Stimulated activated CD8-positive, alpha-beta memory T cell treated with anti-CD3 and anti-CD28 coated beads, Interleukin-15, amount 100 ng/mL, for 48 hours (primary cell): ENCODE measurements around the gene CLPTM1L.
"Not testable (repeated sequence)": the region's sequence is repeated elsewhere in the genome, so short reads cannot be mapped to it uniquely, and the experiment has no call there.

Experiments
- DNase-seq, 2 donors: peaks; one replicate each; pipeline ENCODE4 v3.0.0-alpha.2; 2020; ENCODE audit warnings: low read depth in 2 of 2

CLPTM1L gene

DNA sequence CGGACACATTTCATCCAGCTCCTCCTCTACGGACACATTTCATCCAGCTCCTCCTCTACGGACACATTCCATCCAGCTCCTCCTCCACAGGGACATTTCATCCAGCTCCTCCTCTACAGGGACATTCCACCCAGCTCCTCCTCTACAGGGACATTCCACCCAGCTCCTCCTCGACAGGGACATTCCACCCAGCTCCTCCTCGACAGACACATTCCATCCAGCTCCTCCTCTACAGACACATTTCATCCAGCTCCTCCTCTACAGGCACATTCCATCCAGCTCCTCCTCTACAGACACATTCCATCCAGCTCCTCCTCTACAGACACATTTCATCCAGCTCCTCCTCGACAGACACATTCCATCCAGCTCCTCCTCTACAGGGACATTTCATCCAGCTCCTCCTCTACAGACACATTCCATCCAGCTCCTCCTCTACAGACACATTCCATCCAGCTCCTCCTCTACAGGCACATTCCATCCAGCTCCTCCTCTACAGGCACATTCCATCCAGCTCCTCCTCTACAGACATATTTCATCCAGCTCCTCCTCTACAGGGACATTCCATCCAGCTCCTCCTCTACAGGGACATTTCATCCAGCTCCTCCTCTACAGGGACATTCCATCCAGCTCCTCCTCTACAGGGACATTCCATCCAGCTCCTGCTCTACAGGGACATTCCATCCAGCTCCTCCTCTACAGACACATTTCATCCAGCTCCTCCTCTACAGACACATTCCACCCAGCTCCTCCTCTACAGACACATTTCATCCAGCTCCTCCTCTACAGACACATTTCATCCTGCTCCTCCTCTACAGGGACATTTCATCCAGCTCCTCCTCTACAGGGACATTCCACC lies 17.8 kb downstream of the CLPTM1L start:
- not testable (repeated sequence) for DNase-seq

DNA sequence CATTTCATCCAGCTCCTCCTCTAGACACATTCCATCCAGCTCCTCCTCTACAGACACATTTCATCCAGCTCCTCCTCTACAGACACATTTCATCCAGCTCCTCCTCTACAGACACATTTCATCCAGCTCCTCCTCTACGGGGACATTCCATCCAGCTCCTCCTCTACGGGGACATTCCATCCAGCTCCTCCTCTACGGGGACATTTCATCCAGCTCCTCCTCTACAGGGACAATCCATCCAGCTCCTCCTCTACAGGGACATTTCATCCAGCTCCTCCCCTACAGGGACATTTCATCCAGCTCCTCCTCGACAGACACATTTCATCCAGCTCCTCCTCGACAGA lies 18.4 kb downstream of the CLPTM1L start:
- not testable (repeated sequence) for DNase-seq

DNA sequence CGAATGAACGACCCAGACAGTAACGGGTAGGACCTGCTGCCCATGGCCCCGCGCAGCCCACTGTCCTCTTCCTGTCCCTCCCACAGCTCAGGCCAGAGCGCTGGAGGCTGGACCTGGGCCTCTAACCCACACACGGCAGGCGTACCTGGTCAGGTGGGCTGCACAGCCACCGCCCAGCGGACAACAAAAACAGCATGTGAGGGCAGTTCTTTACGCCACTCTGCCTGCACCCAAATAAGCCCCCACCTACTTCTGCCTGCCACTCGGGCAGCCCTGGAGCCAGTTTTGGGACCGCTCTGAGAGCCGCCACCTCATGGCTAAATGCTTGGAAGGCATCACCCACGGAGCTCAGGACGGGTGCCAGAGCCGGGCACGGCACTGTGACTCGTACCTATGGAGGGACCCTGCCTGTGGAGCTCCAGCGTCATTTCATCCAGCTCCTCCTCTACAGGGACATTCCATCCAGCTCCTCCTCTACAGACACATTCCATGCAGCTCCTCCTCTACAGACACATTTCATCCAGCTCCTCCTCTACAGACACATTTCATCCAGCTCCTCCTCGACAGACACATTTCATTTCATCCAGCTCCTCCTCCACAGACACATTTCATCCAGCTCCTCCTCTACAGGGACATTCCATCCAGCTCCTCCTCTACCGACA lies 18.9 kb downstream of the CLPTM1L start:
- DNase-seq, result no peak

DNA sequence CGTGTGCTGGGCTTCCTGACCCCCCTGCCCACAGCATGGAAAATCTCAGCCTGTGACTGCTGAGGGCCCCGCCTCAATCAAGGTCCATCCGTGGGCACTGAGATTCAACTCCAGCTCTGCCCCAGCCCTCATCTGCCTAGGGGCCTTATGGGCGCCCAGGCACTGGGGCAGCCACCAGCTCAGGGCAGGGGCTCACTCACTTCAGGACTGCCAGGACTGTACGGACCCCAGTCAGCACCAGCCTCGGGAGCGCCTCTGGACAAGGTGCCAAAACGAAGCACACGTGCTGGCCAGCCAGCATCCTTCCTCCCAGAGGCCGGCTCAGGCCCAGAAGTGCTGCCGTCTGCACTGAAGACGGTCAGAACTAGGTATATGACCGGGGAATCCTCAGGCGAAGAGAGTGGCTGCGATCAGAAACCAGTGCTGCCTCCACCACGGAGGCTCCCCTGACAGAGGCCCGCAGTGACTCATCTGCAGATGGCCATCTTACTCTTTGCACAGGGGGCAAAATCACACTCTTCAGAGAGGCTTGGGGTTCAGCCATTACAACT lies 19.6 kb downstream of the CLPTM1L start:
- DNase-seq, result no peak

DNA sequence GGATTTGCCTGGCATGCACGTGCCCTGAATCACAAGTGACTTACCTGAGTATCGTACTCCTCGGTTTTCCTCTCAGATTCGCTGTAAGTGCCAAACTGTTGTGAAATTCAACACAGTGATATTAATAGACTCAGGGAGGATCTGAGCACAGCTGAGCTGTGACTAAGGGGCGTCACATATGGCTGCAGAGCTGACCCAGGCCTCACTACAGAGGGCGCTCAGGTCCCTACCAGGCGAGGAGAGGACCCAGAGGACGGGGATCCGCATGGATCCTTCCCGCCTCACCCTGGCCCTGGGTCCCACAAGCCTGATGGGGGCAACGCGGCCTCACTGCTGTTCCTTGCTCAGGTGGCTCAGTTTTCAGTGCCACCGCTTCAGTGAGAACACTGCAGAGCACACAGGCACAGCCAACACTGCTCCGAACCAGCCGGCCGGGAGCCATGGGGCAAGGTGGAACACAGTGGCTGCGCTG lies 20.1 kb downstream of the CLPTM1L start:
- no peak for DNase-seq

DNA sequence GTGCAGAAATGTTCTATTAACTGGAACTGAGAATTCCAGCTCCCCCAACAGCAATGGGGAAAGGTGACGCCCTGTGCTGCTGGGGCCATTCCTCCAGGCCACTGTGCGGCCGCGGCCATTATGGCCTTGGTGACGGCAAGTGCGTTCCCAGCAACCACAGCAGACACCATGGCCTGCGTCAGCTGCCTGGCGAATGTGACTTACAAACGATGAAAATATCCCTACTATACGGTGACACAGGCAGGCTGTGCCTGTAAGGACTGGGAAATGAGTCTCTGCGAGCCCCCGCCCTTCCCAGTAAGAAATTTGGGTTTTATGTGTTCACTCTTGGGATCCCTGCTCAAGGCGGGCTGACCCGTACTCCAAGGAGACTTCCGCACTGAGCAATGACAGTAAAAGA lies 20.6 kb downstream of the CLPTM1L start:
- no peak for DNase-seq

DNA sequence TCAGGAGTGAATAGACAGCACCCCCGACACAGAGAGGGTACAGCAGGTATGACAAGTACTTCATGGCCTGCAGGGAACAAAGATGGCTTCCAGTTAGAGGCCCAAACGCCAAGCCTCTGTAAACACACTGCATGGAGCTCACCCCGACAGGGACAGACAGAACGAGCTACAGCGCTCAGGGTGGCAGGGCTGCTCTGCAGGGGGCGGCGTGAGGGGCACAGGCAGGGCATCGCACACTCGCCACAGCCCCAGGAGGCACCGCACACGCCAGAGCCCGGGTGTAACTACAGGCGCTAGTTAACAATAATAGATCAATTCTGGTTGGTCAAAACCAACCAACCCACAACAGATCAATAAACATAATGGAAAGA lies 21.1 kb downstream of the CLPTM1L start:
- DNase-seq, result no peak

DNA sequence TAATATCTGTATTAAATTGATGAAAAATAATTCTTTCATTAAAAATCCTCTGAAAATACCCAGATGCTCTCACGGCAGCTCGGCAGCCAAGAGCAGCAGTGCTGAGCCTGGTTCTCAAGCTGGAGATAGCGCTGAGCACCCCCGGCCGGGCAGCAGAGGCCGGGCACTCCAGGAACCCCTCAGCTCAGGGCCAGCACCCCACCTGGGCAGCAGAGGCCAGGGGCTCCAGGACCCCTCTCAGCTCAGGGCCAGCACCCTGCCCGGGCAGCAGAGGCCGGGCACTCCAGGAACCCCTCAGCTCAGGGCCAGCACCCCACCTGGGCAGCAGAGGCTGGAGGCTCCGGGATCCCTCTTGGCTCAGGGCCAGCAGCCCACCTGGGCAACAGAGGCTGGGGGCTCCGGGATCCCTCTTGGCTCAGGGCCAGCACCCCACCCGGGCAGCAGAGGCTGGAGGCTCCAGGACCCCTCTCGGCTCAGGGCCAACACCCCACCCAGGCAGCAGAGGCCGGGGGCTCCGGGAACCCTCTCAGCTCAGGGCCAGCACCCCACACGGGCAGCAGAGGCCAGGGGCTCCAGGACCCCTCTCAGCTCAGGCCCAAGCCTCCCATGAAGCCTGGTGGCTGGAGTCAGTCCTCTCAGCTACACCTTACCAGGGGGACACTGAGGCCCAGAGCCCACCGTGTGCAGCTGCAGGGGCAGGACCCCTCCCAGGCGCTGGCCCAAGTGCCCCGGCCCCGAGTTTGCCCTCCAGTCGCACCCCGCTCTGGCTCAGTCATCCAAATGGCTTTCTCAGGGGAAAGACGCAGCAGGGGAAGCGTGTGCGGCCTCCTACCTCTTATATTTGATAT lies 21.7 kb downstream of the CLPTM1L start:
- no peak for DNase-seq

DNA sequence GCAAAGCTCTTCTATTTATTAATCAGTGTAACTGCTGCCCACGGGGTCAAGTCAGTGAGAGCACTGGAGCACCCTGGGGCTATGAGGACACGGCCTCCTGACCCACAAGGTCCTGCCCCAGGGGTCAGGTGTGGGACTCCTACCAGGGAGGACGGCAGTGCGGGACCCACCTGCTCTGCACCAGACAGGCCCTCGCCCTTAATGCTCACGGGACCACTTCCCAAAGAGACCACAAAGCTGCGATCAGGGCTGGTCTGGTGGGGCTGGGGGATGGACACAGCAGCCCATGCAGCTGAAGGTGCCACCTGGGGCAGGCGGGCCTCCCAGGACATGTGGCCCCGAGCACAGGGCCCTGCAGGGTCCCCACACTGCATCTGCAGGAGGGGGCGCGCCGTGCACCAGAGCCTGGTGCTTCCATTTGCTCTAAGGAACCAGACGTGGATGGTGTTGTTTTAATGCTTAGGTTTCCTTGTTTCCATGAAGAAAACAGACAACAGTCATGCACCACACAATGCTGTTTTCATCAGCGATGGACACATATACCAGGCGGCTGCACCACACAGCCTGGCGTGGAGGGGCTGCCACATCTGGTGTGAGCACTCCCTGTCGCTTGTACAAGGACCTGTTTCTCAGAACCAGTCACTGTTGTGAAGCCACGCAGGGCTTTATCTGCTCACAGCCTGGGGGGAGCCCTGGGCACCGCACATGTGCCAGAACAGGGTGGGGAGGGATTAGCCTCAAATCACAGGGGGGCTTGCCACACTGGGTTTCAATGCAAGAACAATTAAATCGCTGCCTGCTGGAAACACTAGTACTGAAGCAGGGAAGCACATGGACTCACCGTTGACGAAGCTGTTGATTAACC lies 22.6 kb downstream of the CLPTM1L start:
- no peak for DNase-seq

DNA sequence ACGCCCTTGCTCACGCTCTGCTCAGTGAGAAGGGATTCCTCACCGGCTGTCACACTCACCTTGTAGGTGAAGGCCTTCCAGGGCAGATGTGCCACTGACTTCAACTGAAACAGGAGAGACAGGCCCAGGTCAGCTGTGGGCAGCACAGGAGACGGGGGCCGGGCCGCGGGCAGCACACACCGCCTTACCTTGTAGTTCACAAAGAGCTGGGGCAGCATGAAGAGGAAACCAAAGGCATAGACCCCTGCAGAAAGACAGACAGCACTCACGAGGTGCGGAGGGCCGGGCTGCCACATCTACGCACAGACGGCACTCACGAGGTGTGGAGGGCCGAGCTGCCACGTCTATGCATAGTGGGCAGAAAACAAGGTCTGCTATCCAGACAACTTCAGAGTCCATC lies 23.3 kb downstream of the CLPTM1L start:
- DNase-seq, result no peak

DNA sequence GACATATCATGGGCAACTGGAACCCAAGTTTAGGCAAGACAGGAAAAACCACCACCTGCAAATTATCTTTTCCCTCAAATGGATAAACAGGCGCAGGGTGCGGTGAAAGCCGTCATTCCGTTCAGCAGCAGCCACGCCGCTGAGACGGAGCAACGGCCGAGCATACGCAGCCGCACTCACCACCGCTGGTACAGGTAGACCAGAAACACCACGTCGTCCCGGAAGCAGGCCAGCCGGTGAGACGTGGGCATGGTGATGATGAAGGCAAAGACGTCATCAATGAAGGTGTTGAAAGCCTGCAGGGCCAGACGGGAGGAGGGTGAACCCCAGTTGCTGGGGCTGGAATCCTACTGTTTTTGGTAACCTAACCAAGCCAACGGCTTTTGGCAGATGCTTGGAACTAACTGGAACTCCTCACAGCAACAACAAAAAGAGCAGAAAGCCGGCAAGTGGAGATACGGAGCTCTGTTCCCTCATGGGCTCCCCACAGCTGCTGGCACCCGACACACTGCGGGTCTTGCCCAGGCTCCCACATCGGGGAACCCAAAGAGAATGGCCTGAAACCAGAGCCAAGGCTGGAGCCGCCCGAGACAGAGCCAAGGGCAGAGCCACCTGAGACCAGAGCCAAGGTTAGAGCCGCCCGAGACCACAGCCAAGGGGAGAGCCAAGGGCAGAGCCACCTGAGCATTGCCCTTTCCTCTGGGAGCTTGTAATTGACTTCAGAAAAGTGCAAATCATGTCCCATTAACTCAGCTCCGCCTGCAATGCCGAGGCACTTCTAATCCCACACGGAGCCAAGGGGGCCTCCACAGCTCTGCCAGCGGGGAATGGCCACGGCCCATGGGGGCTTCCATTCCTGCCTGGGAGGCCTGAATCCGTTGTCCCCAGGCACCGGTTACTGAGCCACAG lies 24.2 kb downstream of the CLPTM1L start:
- no peak for DNase-seq

DNA sequence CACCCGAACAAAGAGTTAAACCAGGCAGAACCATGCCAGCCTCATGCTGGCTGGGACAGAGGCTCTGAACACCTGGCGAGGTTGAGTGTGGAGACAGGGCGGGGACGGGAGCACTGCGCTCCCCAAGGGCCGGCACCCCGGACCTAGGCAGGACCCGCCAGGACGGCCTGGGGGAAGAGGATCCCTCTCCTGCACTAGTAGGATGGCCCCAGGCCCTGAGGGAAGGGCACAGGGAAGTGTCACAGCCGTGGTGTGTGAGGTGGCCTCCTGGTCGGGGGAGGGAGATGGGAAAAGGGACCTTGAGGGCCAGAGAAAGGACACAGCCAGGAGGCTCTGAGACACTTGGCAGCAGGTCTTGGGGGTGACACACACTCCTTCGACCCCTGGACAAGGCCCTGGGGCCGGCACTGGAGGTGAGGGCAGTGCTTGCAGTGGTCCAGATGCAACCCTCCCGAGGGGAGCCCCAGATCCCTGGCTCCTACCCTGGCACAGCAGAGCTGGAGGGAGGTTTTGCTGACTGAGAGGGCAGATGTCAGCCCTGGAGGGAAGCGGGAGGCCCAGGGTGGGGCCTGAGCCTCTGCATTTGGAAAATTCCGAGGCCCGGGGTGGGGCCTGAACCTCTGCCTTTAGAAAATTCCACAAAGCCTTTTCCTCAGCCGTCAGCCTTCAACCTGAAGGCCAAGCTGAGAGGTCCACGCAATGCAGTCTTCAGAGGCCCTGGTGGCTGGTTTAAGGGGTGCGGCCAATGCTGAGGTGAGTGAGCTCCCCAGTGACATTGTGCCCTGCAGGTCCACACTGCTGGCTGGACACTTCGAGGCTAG lies 25.3 kb downstream of the CLPTM1L start:
- no peak for DNase-seq

DNA sequence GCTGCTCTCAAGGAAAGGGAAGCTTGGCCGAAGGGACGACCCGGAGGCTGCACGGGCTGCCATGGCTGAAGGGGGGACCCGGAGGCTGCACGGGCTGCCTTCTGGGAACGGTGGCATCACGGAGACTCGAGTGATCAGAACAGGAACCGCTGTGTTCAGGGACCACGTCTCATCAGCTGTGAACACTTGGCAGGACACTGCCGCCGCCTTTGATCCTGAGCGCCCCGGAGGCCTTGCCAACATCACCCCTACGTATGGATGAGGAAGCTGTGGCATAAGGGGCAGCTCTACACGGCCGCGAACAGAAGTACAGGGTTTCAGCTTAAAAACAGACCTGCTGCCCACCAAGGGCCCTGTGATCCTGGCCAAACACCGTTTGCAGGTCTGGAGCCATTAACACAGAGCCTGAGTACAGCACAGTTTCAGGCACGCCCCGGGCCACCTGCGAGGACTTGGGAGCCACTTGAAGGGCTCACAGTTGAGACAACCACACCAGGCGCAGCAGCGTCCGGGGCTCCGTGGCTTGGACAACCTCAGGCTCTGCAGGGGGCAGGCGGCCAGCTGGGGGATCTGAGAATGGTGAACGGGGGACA lies 26.1 kb downstream of the CLPTM1L start:
- DNase-seq, result no peak

DNA sequence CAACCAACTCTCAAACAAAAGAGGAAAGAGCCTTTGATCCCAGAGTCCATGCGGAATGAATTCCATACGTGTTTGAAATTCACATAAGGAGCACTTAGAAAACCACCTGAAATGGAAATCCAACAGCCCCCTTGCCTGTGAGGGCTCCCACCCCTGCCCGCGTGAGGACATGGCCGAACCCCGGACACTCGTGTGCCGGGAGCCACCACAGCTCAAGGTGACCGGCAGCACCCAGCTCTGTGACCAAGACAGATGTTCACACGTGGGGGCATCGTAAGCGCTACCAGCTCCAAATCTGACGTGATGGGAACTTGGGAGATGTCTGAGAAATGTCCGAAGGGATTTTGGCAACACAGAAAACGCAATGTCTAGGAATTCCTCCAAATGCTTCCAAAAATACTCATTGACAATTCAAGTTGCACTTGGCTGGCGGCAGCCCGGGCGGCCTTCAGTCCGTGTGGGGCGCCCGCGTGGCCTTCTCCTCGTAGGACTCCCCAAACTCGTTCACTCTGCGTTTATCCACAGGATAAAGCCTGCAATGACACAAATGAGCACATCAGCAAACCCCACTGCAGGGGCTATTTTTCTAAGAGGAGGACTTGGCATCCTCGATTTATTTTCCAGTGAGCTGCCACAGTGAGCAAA lies 26.9 kb downstream of the CLPTM1L start:
- no peak for DNase-seq

DNA sequence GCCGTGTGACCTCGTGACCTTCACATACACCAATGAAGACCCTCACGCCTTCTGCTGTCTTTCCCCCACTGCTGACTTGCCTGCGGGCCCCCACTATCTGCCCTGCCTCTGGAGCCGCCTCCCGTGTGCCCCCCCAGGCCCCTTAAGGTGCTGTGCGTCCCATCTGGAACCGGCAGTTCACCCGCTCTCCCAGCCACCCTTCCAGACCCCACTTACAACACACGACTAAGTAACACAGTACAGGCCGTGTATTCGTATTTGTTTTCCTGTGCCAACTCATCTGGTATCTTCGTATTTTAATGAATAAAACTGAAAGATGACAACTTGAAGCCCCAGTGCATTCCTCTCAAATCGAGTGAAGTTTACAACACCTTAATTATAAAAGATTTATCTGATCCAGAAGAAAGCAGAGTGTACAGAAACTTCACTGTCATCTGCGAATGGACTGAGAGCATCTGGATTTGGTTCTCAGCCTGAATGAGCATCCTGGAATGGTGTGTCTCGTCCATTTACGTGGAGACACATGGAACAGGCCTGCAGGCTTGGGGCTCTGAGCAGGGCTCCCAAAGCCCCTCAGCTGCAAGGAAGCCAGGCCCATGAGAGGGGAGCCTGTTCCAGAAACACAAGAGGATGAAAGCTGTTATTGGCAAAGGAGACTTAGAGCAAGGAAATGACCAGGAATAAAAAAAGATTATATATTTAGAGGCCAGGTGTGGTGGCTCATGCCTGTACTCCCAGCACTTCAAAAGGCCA lies 28.1 kb downstream of the CLPTM1L start:
- no peak for DNase-seq

DNA sequence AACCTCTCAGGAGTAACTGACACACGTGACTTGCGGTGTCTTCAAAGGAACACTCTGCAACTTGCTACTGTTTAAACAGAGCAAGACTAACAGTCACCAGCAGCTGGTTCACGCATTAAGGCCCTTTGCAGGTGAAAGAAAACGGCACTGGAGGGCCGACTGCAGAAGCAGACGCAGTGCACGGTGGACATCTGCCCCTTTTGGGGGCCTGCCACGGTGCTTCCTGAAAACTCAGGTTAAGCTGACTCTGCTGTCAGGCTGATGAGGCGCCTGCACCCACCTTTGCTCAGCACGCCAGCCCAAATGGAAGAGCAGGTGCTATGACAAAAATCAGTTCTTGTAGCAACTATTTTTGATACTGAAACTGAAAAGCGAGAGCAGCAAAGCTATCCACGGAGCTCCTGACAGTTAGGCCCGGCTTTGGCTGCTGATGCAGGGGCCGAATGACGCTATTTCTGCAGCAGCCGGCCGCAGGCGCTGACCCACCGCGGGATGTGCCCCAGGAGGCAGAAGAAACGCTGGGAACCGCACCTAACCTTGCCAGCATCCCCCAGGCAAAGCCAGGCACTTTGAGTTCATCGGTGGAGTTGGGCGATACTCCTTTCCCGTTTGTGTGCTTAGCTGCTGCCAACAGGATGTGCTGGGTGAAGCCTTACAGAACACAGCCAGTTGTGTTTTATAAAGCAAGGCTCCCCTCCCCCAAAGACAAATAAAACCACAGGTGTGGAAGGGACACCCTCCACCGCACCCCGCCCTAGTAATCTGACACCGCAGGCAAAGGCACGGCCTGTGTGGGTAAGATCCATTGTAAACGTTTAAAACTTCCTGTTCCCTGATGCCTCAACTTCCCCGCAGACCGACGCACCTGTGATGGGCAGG lies 29.0 kb downstream of the CLPTM1L start:
- DNase-seq, result peak in 1 of 2 donors; percentile 34
